Stimulated activated CD4-positive, alpha-beta T cell treated with anti-CD3 and anti-CD28 coated beads, Interleukin-4, amount 100 ng/mL, for 48 hours (primary cell): ENCODE data around the gene C12orf43.
A peak's percentile ranks its signal among the peaks of the same experiment; 100 is the strongest.

Source experiments
- DNase-seq, 2 donors: peaks; one replicate each; pipeline ENCODE4 v3.0.0-alpha.2; 2020; ENCODE audit warnings: low read depth in 2 of 2

Gene C12orf43

DNA sequence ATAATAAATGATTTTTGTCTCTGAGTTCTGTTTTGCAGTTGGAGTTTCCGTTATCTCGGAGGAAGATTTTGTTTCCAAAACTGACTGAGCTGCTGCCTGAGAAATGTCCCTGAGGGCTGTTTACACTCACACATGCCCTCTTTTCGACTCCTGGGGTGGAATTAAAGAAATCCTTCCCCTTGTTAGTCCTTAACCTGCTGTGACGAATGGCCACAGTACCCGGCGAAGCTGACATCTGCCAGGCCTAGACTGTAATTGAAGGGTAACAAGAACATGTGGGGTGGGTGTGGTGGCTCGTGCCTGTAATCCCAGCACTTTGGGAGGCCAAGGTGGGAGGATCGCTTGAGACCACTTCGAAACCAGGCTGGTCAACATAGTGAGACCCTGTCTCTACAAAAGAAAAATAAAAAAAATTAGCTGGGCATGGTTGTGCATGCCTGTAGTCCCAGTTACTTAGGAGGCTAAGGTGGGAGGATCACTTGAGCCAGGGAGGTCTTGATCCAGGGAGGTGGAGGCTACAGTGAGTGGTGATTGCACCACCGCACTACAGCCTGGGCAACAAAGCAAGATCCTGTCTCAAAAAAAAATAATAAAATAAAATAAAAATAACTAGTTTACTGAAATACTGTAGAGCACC is 14.4 kb upstream of the C12orf43 start:
- no peak for DNase-seq

DNA sequence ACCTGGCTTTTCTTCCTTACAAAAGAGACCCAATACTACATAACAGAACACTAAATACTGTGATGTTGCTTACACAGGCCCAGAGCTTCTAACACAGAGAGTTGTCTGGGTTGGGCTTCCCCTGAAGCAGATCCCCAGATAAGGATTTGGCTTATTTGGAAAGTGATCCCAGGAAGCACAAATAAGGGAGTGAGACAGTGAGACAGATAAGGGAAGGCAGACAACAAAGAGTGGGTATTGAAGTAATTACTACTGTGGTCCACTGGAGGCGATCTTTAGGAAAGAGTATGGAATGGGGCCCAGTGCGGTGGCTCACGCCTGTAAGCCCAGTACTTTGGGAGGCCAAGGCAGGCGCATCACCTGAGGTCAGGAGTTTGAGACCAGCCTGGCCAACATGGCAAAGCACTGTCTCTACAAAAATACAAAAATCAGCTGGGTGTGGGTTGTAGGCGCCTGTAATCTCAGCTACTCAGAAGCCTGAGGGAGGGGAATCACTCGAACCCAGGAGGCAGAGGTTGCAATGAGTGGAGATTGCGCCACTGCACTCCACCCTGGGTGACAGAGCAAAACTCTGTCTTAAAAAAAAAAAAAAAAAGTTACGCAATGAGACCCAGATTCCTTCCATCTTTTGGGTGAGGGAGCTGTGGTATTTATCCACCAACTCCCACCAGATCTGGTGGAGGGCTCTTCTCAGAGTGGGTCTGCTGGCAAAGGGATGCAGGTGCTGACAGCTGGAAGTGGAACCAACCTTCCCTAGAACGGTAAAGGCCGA is 10.2 kb upstream of the C12orf43 start:
- DNase-seq: no peak

DNA sequence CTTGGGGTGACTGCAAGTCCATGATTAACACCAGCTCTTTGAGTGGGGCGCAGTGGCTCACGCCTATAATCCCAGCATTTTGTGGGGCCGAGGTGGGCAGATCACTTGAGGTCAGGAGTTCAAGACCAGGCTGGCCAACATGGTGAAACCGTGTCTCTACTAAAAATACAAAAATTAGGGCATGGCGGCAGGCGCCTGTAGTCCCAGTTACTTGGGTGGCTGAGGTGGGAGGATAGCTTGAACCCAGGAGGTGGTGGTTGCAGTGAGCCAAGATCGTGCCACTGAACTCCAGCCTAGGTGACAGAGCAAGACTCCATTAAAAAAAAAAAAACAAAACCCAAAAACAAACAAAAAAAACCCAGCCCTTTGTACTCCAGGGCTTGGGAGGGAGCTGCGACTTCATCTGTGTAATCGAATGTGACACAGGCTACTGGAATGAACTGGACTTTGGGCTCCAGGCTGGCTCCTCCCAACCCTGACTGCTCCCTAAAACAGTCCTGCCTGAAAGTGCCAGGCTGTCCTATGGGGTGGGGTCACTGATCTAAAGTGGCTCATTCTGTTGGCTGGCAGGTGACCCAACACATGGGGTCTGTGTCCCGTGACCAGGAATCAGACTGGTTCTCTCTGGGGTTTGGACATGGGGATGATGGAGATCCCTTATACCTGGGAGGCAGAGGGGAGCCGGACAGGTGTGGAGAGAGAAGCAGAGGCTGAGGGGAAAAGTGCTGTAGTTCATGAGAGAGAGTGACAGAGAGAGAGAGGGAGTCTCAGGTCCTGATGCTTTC is 9.3 kb upstream of the C12orf43 start:
- no peak for DNase-seq

DNA sequence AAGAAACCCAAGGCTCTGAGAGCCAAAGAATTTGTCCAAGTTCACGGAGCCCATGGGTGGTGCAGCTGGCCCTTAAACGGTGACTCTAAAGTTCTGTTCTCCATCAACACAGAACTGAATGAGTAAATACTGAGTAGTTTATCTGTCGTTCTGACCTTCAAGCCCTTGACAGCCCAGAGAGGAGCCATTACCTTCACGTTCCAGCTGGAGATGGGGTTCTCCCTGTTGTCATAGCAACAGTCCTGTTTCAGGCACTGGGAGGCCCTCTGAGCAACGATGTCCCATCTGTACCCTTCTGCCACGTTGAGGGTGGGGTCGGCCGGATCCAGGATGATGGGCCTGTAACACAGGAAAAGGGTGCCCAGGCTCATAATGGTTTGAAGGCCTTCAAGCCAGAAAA is 7.5 kb upstream of the C12orf43 start:
- no peak for DNase-seq

DNA sequence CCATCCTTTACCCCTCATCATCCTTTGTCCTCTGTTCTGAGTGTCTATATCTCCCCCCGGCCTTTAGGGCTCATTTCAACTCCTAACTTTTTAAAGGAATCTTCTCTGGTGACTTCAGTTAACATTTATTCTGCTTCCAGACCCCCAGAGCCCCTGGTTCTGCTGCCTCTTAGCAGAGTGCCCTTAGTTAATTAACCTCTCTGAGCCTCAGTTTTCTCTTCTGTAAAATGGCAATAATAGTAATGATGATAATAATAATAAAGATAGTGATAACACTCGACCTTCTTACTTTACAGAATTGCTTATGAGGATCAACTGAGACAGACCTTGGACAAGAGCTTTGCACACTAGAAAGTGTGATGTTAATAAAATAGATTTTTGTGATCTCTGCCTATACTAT is 6.4 kb upstream of the C12orf43 start:
- DNase-seq: no peak

DNA sequence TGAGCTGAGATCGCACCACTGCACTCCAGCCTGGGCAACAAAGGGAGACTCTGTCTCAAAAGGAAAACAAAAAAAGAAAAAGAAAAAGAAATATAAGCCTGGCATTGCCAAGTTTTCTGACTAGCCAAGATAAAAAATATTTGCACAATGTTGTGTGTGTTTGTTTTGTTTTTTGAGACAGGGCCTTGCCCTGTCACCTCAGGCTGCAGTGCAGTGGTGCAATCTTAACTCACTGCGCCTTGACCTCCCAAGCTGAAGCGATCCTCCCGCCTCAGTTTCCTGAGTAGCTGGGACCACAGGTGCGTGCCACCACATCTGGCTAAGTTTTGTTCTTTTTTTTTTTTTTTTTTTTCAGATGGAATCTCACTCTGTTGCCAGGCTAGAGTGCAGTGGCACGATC is 5.5 kb upstream of the C12orf43 start:
- DNase-seq: no peak

DNA sequence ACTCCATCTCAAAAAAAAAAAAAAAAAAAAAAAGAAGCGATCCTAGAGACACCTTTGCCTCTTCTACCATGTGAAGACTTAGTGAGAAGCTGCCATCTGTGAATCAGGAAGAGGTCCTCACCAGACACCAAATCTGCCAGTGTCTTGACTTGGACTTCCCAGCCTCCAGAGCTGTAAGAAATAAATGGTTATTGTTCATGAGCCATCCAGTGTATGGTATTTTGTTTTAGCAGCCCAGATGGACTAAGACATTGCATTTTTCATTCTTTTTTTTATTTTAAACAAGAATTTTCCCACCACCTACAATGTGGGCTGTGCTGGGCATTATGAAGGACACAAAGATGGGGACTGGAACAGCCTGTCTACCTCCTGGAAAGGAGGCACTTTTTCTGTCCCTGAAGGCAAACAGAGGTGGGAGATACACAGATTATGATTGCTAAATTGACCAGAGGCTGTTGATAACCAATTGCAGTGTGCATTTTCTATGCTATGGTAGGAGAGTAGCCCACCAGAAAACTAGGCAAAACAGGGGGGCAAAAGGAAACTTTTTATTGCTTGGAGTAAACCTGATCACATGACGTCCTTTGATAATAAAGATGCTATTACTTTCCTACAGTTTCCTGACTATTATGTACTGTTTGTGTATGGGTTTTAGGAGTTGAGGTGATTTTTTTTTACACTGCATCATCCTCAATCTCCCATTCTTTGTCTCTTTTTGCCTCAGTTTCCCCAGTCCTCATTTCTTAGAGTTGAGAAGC is 2.8 kb upstream of the C12orf43 start:
- DNase-seq: no peak

DNA sequence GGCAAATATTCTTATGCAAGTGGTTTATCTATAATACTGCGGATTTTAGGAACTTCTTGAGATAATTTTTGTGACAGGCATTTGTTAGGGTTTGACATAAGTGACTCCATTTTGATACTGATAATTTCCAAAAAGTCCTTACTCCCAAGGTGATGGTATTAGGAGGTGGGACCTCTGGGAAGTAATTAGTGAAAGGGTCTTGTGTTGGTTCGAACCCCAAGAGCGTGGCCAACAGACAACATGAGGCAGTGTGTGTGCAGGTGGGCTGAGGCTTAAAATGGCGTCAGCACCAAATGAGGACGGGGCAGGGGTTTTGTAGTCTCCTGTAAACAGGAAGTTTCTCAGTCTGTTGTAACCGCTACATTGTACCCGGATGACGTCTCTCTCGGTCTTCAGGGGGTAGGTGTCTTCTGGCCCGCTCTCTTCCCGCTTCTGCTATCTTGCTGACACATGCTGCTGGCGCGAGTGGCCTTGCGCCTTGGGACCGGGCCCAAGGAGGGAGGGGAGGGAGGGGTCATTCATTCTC is 1.7 kb upstream of the C12orf43 start:
- DNase-seq: no peak

DNA sequence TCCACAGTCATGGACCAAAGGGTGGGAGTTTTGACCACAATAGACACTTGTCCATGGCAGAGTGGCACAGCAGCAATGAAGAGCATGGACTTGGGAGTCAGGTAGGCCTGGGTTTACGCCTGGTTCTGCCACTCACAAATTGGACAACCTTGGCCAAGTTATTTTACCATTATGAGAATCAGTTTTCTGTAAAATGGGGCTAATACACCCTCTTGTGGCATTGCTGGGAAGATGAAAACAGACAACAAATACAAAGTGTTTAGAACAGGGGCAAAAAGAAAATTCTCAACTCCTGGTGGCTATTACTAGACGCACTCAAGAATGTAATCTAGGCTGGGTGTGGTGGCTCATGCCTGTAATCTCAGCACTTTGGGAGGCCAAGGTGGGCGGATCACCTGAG is 2.6 kb downstream of the C12orf43 start:
- no peak for DNase-seq

DNA sequence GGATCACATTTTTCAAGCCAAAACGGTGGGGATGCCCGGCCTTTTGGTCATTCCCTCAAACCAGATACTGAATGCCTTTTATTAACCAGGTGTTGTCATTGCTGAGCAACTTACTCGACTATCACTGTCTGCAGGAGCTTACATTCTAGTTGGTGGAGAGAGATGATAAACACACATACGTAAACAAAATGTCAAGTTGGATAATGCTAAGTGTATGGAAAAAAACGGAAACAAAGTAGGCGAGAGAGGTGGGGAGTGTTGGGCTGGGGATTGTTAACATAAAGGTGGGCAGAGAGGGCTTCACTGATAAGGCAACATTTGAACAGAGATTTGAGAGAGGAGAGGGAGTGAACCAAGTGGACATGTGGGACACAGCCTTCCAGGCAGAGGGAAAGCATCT is 4.5 kb downstream of the C12orf43 start:
- DNase-seq: no peak

DNA sequence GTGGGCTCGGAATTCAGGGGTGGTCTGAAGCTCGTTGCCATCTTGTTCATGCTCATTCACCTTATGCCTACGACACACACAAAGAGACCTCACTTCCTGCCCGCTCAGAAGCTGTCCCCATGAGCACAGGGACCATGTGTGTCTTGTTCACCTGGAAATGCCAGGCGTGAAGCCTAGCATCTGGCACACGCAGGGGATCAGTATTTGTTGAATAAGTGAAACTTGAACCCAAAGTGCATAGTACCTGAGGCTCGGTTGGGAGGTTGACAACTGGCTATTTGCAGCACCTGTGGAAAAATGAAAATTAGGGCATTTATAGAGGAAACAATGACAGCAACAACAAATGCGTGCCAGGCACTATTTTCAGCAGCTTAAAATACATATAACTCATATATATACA is 5.4 kb downstream of the C12orf43 start:
- DNase-seq: no peak

DNA sequence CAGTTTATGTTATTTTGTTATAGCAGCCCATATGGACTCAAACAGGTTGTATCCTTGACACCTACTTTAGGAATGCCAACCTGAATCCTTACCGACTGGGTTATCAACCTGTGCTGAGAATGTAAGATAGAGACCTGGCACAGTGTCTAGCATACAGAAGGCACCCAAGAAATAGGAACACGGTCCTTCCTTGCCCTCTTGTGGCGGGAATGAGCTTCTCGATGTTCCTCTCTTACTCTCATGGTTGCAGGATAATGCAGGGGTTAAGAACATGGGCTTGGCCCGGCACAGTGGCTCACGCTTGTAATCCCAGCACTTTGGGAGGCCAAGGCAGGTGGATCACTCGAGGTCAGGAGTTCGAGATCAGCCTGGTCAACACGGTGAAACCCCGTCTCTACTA is 6.5 kb downstream of the C12orf43 start:
- no peak for DNase-seq

DNA sequence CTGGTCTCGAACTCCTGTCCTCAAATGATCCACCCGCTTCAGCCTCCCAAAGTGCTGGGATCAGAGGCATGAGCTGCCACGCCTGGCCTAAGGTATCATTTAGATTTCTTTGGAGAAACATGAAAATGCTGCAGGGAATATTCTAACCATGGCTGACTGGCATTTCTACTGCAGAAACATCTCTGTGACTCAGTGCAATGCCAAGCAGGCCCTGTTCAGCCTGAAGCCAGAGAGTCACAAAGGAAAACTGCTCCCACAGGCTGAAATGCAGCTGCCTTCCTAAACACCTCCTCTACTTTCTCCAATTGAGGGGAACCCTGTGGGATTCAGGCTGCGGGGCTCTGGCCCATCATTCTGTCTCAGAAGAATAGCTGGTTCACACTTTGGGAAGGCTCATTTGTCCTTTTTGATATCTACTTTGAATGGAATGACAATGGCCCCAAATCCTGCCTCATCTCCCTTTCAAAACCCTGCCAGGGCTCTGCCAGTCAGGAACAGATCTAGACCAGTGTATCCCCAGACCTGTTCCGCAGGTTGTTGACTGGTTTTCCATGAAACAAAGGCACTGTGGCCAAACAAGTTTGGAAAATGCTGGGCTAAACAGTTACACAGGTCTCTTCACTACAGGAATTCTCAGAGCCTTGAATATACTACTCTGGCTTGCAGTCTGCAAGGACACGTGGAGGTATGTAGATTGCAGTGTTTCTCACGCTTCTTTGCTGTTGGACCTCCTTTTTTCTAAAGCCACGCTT is 7.8 kb downstream of the C12orf43 start:
- DNase-seq: no peak

DNA sequence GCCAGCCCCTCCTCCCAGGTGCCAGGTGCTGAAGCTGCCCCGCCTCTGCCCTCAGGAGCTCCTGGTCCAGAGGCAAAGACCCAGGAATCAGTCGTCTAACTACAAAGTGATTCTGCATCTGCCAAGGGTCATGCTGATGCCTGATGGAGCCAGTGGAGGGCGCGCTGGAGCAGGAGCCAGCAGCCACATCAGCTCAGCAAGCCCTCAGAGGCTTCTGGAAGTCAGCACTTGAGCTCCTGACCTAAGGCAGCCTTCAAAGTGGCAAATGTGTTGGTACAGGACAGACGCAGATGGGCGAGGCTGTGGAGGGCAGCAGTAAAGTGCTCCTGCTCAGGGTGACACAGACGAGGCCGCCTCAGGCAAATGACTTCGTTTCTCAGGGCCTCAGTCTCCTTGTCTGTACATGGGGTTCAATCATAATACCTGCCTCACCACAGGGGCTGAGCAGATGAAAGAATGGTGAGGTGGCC is 10.9 kb downstream of the C12orf43 start:
- peak; percentile 35 to 58 for DNase-seq

DNA sequence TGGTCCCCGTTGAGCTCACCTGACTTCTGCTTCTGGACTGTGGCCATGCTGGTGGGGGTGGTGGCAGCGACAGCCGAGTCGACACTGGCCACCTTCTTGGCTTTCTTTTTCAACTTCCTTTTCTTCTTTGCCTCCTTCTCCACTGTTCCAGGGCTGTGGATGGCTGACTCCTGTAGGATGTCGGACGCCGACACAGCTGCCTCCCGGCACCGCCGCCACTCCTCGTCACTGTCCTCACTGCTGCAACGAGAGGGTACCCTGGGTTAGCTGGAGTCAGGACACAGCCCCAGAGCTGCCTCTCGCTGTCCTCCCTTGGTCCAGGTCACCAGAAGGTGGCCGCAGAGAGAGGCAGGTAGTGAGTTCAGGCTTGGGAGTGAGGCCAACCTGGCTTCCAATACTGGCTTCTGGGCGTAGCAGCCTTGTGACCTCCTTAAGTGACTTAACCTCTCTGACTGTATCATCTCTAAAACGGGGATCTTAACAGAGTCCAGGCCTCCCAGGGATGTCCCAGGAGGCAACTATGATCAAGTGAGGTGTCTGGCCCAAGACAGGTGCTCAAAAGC is 12.0 kb downstream of the C12orf43 start:
- no peak for DNase-seq

DNA sequence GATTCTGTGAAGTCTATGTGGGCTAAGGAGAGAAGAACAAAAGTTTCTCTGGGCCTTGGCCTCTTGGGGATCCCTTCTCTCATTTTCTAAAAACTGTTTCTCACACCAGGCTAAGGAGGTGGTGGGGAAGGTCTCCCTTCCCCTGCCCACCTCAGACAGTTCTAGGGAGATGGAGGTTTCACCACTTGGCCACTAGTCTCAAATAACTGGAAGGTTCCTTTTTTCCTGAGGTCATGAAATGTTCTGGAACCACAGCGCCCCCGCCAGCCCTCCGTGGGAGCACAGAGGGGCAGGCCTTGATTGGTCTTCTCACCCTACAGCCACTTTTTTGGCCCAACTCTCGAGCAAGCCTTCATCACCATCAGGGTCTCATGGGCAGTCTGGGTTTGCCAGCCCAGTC is 12.6 kb downstream of the C12orf43 start:
- no peak for DNase-seq

DNA sequence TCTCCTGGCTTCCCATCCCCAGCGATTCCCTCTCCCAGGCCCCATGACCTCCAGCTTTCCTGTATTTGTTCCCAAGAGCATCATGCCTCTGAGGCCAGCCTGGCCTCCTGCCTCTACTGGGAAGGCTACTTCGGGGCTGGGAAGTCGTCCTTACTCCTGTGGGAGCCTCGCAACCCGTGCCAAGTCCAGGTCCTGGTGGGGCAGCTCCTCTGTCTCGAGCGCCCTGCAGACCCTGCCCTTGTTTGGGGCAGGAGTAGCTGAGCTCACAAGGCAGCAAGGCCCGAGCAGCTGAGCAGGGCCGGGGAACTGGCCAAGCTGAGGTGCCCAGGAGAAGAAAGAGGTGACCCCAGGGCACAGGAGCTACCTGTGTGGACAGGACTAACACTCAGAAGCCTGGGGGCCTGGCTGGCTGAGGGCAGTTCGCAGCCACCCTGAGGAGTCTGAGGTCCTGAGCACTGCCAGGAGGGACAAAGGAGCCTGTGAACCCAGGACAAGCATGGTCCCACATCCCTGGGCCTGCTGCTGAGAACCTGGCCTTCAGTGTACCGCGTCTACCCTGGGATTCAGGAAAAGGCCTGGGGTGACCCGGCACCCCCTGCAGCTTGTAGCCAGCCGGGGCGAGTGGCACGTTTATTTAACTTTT is 14.3 kb downstream of the C12orf43 start:
- DNase-seq: no peak

DNA sequence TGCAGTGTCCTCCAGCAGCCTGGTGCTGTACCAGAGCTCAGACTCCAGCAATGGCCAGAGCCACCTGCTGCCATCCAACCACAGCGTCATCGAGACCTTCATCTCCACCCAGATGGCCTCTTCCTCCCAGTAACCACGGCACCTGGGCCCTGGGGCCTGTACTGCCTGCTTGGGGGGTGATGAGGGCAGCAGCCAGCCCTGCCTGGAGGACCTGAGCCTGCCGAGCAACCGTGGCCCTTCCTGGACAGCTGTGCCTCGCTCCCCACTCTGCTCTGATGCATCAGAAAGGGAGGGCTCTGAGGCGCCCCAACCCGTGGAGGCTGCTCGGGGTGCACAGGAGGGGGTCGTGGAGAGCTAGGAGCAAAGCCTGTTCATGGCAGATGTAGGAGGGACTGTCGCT is 15.2 kb downstream of the C12orf43 start:
- DNase-seq: no peak

DNA sequence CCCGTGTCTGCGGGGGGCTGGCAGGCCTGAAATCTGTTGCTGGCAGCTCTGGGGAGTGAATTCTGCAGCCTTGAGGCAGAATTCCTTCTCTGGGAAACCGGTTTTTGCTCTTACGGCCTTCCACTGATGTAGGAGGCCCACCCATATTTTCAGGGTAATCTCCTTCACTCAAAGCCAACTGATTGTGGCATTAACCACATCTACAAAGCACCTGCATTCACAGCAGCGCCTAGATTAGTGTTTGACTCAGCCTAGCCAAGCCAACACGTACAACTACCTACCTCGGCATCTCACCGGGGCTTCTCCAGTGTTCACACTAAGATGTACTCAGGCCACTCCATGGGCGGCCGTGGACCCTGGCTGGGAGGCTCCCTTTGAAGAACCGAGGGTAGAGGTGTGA is 15.8 kb downstream of the C12orf43 start:
- DNase-seq: no peak
